H9 (cell line): ENCODE data around the gene ITSN1. TPM values are rescaled to one million over a fixed set of nuclear protein-coding genes. Genes with fewer than 3 reads are reported as not detected.

Source experiments
- DNase-seq: peaks from one replicate; pipeline ENCODE4 v3.0.0-alpha.2; 2017
- H2AFZ ChIP-seq: one replicate; pipeline ENCODE4 v1.6.1; 2013; ENCODE audit warnings: mild to moderate bottlenecking, low read length, control low read depth, moderate library complexity
- H2AK5ac ChIP-seq: 2 replicates; pipeline ENCODE4 v1.6.1; 2013; ENCODE audit warnings: low read length, control low read depth, mixed read lengths; ENCODE audit not compliant: insufficient read length
- H2BK120ac ChIP-seq: one replicate; pipeline ENCODE4 v1.6.1; 2013; ENCODE audit warnings: low read depth, mild to moderate bottlenecking, low read length, control low read depth, inconsistent platforms; ENCODE audit not compliant: poor library complexity, severe bottlenecking
- H2BK12ac ChIP-seq: 2 replicates; pipeline ENCODE4 v1.6.1; 2013; ENCODE audit warnings: low read length, control low read depth, mixed read lengths, low read depth; ENCODE audit not compliant: insufficient read length
- H2BK15ac ChIP-seq: 2 replicates; pipeline ENCODE4 v1.6.1; 2013; ENCODE audit warnings: low read depth, low read length, control low read depth
- H2BK20ac ChIP-seq: one replicate; pipeline ENCODE4 v1.6.1; 2013; ENCODE audit warnings: low read depth, mild to moderate bottlenecking, low read length, control low read depth, inconsistent platforms; ENCODE audit not compliant: poor library complexity, severe bottlenecking
- H2BK5ac ChIP-seq: 2 replicates; pipeline ENCODE4 v1.6.1; 2013; ENCODE audit warnings: low read length, control low read depth, mixed read lengths; ENCODE audit not compliant: insufficient read length
- H3K14ac ChIP-seq: 2 replicates; pipeline ENCODE4 v1.6.1; 2013; ENCODE audit warnings: low read length, control low read depth; ENCODE audit not compliant: insufficient read depth
- H3K18ac ChIP-seq: 2 replicates; pipeline ENCODE4 v1.6.1; 2013; ENCODE audit warnings: low read depth, mild to moderate bottlenecking, mixed read lengths, low read length, control low read depth; ENCODE audit not compliant: insufficient read length
- H3K23ac ChIP-seq: 2 replicates; pipeline ENCODE4 v1.6.1; 2013; ENCODE audit warnings: low read length, control low read depth, mixed read lengths, low read depth; ENCODE audit not compliant: insufficient read length
- H3K23me2 ChIP-seq: 2 replicates; pipeline ENCODE4 v1.6.1; 2013; ENCODE audit warnings: low read depth, mild to moderate bottlenecking, mixed read lengths, low read length, control low read depth; ENCODE audit not compliant: insufficient read length, poor library complexity, severe bottlenecking
- H3K27ac ChIP-seq: 2 replicates; pipeline ENCODE4 v1.5.1; 2013; ENCODE audit warnings: low read length, control low read depth, mixed read lengths, low read depth; ENCODE audit not compliant: insufficient read length
- H3K27me3 ChIP-seq: 2 replicates; pipeline ENCODE4 v1.6.1; 2013; ENCODE audit warnings: low read length, control low read depth, inconsistent platforms; ENCODE audit not compliant: insufficient read depth
- H3K4ac ChIP-seq: 2 replicates; pipeline ENCODE4 v1.6.1; 2013; ENCODE audit warnings: low read depth, mild to moderate bottlenecking, control low read depth, inconsistent platforms, low read length, moderate library complexity
- H3K4me1 ChIP-seq: 2 replicates; pipeline ENCODE4 v1.6.1; 2013; ENCODE audit warnings: low read length, control low read depth, inconsistent platforms; ENCODE audit not compliant: insufficient read depth
- H3K4me2 ChIP-seq: 2 replicates; pipeline ENCODE4 v1.6.1; 2013; ENCODE audit warnings: low read length, control low read depth, mixed read lengths; ENCODE audit not compliant: insufficient read length, insufficient read depth
- H3K56ac ChIP-seq: 2 replicates; pipeline ENCODE4 v1.6.1; 2013; ENCODE audit warnings: low read depth, mild to moderate bottlenecking, mixed read lengths, low read length, control low read depth; ENCODE audit not compliant: insufficient read length
- H3K79me1 ChIP-seq: 2 replicates; pipeline ENCODE4 v1.6.1; 2013; ENCODE audit warnings: low read depth, mild to moderate bottlenecking, moderate library complexity, low read length, control low read depth, inconsistent platforms; ENCODE audit not compliant: insufficient read depth, poor library complexity, severe bottlenecking
- H3K79me2 ChIP-seq: 2 replicates; pipeline ENCODE4 v1.6.1; 2013; ENCODE audit warnings: low read length, control low read depth, inconsistent platforms; ENCODE audit not compliant: insufficient read depth
- H3K9ac ChIP-seq: 2 replicates; pipeline ENCODE4 v1.6.1; 2013; ENCODE audit warnings: low read length, control low read depth, mixed read lengths; ENCODE audit not compliant: insufficient read length; ENCODE audit errors: extremely low read depth
- H3K9me3 ChIP-seq: one replicate; pipeline ENCODE4 v1.6.1; 2013; ENCODE audit warnings: low read depth, low read length, inconsistent platforms; ENCODE audit not compliant: control insufficient read depth
- H3T11ph ChIP-seq: one replicate; pipeline ENCODE4 v1.6.1; 2013; ENCODE audit warnings: mild to moderate bottlenecking, low read length, control low read depth, inconsistent platforms
- H4K20me1 ChIP-seq: one replicate; pipeline ENCODE4 v1.6.1; 2013; ENCODE audit not compliant: control insufficient read depth, insufficient read length, insufficient read depth
- H4K5ac ChIP-seq: 2 replicates; pipeline ENCODE4 v1.6.1; 2013; ENCODE audit warnings: low read depth, mild to moderate bottlenecking, mixed read lengths, low read length, control low read depth; ENCODE audit not compliant: insufficient read length
- H4K8ac ChIP-seq: replicated peaks from 2 replicates; pipeline ENCODE4 v1.6.1; 2013; ENCODE audit warnings: low read length, control low read depth, mixed read lengths, low read depth; ENCODE audit not compliant: insufficient read length
- H4K91ac ChIP-seq: 2 replicates; pipeline ENCODE4 v1.6.1; 2013; ENCODE audit warnings: low read depth, mild to moderate bottlenecking, moderate library complexity, mixed read lengths, low read length, control low read depth; ENCODE audit not compliant: insufficient read length
- H3K27ac Mint-ChIP-seq, 3 experiments: 2 replicates in 2 of 3; 3 replicates in 1 of 3; pipeline ENCODE4 v1.8.0; 2020 to 2021; ENCODE audit warnings: mixed read lengths in 3 of 3, mild to moderate bottlenecking in 1 of 3, moderate library complexity in 1 of 3
- H3K27me3 Mint-ChIP-seq: 2 replicates; pipeline ENCODE4 v1.8.0; 2021; ENCODE audit warnings: low read depth, mild to moderate bottlenecking, moderate library complexity, mixed read lengths
- H3K36me3 Mint-ChIP-seq, 3 experiments: 2 replicates in 2 of 3; 3 replicates in 1 of 3; pipeline ENCODE4 v1.8.0; 2020 to 2021; ENCODE audit warnings: low read depth in 3 of 3, mixed read lengths in 3 of 3; ENCODE audit not compliant: insufficient read depth in 1 of 3
- H3K4me1 Mint-ChIP-seq, 2 experiments: 2 replicates each; pipeline ENCODE4 v1.8.0; 2020; ENCODE audit warnings: mixed read lengths in 2 of 2
- H3K4me3 Mint-ChIP-seq, 2 experiments: 2 replicates in 1 of 2; 3 replicates in 1 of 2; pipeline ENCODE4 v1.8.0; 2020 to 2021; ENCODE audit warnings: mild to moderate bottlenecking in 2 of 2, mixed read lengths in 2 of 2, moderate library complexity in 1 of 2
- H3K9me3 Mint-ChIP-seq, 2 experiments: 2 replicates in 1 of 2; 3 replicates in 1 of 2; pipeline ENCODE4 v1.8.0; 2020; ENCODE audit warnings: mild to moderate bottlenecking in 2 of 2, mixed read lengths in 2 of 2, moderate library complexity in 1 of 2
- WGBS: extraction: QIAGEN DNeasy Blood & Tissue Kit; methylation state at CpG from one replicate; pipeline ENCODE4 v1.1.7; 2013; ENCODE audit warnings: missing lambda C conversion rate, low lambda C conversion rate, mixed read lengths; ENCODE audit not compliant: insufficient read length; ENCODE audit errors: extremely low coverage; 5-methylcytosine and 5-hydroxymethylcytosine counted together
- total RNA-seq: library from RNA; stranded (reverse); gene quantifications from 2 replicates; pipeline ENCODE4 v1.2.1, GENCODE V29; 2021
- TF ChIP-seq, protein P1 (sequence below): fragments of 200-600 bp; sonication (generic); conservative IDR thresholded peaks from 3 replicates; pipeline ENCODE4 v1.8.0; 2021; ENCODE audit warnings: antibody characterized with exemption, mild to moderate bottlenecking

The ITSN1 gene
- total RNA-seq, 1 experiment from 2014 or later = 94.2 TPM

DNA sequence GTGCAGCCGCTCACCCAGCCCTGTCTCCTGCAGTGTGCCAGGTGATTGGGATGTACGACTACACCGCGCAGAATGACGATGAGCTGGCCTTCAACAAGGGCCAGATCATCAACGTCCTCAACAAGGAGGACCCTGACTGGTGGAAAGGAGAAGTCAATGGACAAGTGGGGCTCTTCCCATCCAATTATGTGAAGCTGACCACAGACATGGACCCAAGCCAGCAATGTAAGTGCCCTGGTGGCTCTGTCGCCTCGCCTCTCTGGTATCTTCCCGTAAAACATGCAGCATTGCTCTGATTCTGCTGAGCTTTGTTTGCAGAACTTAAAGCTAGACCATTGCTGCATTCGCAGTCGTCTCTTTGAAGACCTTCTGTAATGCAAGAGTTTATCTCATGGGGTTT, 194.1 kb downstream of the ITSN1 start:
- H3K36me3 Mint-ChIP-seq = peaks cover 43 to 81% (median 67%) of the 10 kb centered on the region in 3 experiments; a peak in 6 of 7 replicates

More for the DNA sequence above, 194.1 kb downstream of the ITSN1 start:
- no peak overlapping the region for H3K56ac ChIP-seq
- no peak overlapping the region for H3K14ac ChIP-seq
- no peak overlapping the region for H3T11ph ChIP-seq
- no peak overlapping the region for H2AK5ac ChIP-seq
- H3K23me2 ChIP-seq = no peaks in the 10 kb centered on the region
- H4K5ac ChIP-seq = no peak overlapping the region
- TF ChIP-seq, protein P1, sequence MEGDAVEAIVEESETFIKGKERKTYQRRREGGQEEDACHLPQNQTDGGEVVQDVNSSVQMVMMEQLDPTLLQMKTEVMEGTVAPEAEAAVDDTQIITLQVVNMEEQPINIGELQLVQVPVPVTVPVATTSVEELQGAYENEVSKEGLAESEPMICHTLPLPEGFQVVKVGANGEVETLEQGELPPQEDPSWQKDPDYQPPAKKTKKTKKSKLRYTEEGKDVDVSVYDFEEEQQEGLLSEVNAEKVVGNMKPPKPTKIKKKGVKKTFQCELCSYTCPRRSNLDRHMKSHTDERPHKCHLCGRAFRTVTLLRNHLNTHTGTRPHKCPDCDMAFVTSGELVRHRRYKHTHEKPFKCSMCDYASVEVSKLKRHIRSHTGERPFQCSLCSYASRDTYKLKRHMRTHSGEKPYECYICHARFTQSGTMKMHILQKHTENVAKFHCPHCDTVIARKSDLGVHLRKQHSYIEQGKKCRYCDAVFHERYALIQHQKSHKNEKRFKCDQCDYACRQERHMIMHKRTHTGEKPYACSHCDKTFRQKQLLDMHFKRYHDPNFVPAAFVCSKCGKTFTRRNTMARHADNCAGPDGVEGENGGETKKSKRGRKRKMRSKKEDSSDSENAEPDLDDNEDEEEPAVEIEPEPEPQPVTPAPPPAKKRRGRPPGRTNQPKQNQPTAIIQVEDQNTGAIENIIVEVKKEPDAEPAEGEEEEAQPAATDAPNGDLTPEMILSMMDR = no peak
- Mint-ChIP-seq H3K27ac (peak overlapping the region in 2 of 3 experiments; percentile 14 to 16; a peak in 1 of 7 replicates), H3K4me1 (peaks cover 6 to 10% of the 10 kb centered on the region in 2 experiments), H3K27me3 (no peaks in the 10 kb centered on the region), H3K9me3 (no peaks in the 10 kb centered on the region), H3K4me3 (no peak overlapping the region)
- no peaks in the 10 kb centered on the region for H3K27me3 ChIP-seq
- no peaks in the 10 kb centered on the region for H3K79me1 ChIP-seq
- H3K9me3 ChIP-seq = no peaks in the 10 kb centered on the region
- no peak overlapping the region for H3K18ac ChIP-seq
- no CpG with 5 or more reads among the region's 11 CpGs for WGBS
- no peak overlapping the region for H3K27ac ChIP-seq
- H3K4ac ChIP-seq = no peak overlapping the region
- H2BK20ac ChIP-seq = no peak overlapping the region
- H2BK12ac ChIP-seq = no peak overlapping the region
- no peak overlapping the region for H2AFZ ChIP-seq
- no peak overlapping the region for H4K91ac ChIP-seq
- no peak overlapping the region for H3K4me2 ChIP-seq
- H2BK5ac ChIP-seq = no peak overlapping the region
- no peaks in the 10 kb centered on the region for H4K20me1 ChIP-seq
- no peaks in the 10 kb centered on the region for H3K79me2 ChIP-seq
- no peaks in the 10 kb centered on the region for H3K4me1 ChIP-seq
- H2BK120ac ChIP-seq = no peak overlapping the region
- no peak overlapping the region for H3K9ac ChIP-seq
- H2BK15ac ChIP-seq = no peak overlapping the region
- no peak overlapping the region for H3K23ac ChIP-seq
- H4K8ac ChIP-seq = no peak overlapping the region
- DNase-seq = no peak
